Calu3 (cell line): Measurements from ENCODE around the gene REM2. TPM values are rescaled to one million over a fixed set of nuclear protein-coding genes. Genes with fewer than 3 reads are reported as not detected.

Experiments
- BruUV-seq: library from RNA; stranded (reverse); fragments of 400-500 nt; replicated peaks from 2 replicates; lab custom pipeline; 2021; lab: Mats Ljungman, UMichigan
- CTCF ChIA-PET: fragments of 300-600 bp; sonication (Branson Sonifier 250); formaldehyde crosslinking; loops from one replicate; lab custom pipeline; 2022; ENCODE audit warnings: antibody characterized with exemption; lab: Charles Lee
- DNase-seq: peaks from one replicate; pipeline ENCODE4 v3.0.0; 2022
- H3K27ac Mint-ChIP-seq: one replicate; pipeline ENCODE4 v1.8.0; 2022; ENCODE audit warnings: mixed read lengths; ENCODE audit not compliant: unreplicated experiment
- H3K27me3 Mint-ChIP-seq: one replicate; pipeline ENCODE4 v1.8.0; 2022; ENCODE audit warnings: mixed read lengths; ENCODE audit not compliant: unreplicated experiment
- H3K36me3 Mint-ChIP-seq: one replicate; pipeline ENCODE4 v1.8.0; 2022; ENCODE audit warnings: mild to moderate bottlenecking, moderate library complexity, mixed read lengths; ENCODE audit not compliant: insufficient read depth, unreplicated experiment
- H3K4me1 Mint-ChIP-seq: one replicate; pipeline ENCODE4 v1.8.0; 2022; ENCODE audit warnings: mild to moderate bottlenecking, low read depth, mixed read lengths; ENCODE audit not compliant: unreplicated experiment
- H3K4me3 Mint-ChIP-seq: one replicate; pipeline ENCODE4 v1.8.0; 2022; ENCODE audit warnings: mild to moderate bottlenecking, low read depth, moderate library complexity, mixed read lengths; ENCODE audit not compliant: unreplicated experiment
- H3K9me3 Mint-ChIP-seq: one replicate; pipeline ENCODE4 v1.8.0; 2022; ENCODE audit warnings: low read depth, mixed read lengths; ENCODE audit not compliant: unreplicated experiment
- intact Hi-C: fragments of 100-400 bp; cut with micrococcal nuclease; formaldehyde crosslinking; loops from one replicate; pipeline ENCODE4 v1.10.0; 2022; ENCODE audit not compliant: unreplicated experiment
- total RNA-seq: library from RNA; stranded (reverse); gene quantifications from 2 replicates; pipeline ENCODE4 v1.2.3, GENCODE V29; 2022
- TF ChIP-seq, protein P1 (sequence below): fragments of 200-600 bp; IDR thresholded peaks from one replicate; pipeline ENCODE4 v1.8.0; 2022; ENCODE audit warnings: antibody characterized with exemption; ENCODE audit not compliant: unreplicated experiment

The REM2 gene
- total RNA-seq, 1 experiment from 2014 or later: 0.85 TPM

DNA sequence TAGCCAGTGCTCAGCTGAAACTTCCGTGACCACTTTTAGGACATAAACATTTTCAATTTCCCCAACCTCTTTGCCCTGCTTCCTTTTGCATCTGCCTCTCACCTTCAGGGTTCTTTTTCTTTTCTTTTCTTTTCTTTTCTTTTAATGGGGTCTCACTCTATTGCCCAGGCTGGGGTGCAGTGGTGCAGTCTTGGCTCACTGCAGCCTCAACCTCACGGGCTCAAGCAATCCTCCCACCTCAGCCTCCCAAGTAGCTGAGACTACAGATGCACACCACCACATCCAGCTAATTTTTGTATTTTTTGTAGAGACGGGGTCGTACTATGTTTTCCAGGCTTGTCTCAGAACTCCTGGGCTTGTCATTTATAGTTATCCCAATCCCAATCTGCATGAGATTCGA lies 16.1 kb upstream of the REM2 start:
- BruUV-seq: no TSS peak

DNA sequence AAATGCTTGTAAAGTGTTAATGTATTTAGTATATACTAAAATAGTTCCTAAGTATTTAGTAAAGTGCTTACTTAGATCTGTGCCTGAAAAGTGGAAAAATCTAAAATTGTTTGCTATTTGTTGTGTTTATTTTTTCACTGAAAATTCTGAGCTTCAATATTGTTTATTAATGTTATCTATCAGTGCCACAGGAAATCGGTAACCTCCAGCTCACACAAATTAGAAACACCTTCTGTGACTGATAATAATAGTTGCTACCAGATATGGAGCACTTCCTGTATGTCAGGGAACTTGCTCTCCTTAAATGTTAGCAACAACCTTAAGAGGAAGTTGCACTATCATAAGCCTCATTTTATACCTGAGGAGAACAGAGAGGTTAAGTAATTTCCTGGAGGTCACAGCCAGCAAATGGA lies 12.2 kb upstream of the REM2 start:
- H3K27ac Mint-ChIP-seq: peak overlapping the region; percentile 92

More for the DNA sequence above, 16.1 kb upstream of the REM2 start:
- Mint-ChIP-seq H3K9me3 (no peaks in the 10 kb centered on the region), H3K27ac (peak overlapping the region; percentile 12), H3K36me3 (peaks cover 12% of the 10 kb centered on the region), H3K4me3 (no peak overlapping the region), H3K4me1 (peaks cover 11% of the 10 kb centered on the region), H3K27me3 (no peaks in the 10 kb centered on the region)
- DNase-seq: no peak
- intact Hi-C loops: no loop called here
- CTCF ChIA-PET: no interaction called here
- TF ChIP-seq, protein P1, sequence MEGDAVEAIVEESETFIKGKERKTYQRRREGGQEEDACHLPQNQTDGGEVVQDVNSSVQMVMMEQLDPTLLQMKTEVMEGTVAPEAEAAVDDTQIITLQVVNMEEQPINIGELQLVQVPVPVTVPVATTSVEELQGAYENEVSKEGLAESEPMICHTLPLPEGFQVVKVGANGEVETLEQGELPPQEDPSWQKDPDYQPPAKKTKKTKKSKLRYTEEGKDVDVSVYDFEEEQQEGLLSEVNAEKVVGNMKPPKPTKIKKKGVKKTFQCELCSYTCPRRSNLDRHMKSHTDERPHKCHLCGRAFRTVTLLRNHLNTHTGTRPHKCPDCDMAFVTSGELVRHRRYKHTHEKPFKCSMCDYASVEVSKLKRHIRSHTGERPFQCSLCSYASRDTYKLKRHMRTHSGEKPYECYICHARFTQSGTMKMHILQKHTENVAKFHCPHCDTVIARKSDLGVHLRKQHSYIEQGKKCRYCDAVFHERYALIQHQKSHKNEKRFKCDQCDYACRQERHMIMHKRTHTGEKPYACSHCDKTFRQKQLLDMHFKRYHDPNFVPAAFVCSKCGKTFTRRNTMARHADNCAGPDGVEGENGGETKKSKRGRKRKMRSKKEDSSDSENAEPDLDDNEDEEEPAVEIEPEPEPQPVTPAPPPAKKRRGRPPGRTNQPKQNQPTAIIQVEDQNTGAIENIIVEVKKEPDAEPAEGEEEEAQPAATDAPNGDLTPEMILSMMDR: no peak

DNA sequence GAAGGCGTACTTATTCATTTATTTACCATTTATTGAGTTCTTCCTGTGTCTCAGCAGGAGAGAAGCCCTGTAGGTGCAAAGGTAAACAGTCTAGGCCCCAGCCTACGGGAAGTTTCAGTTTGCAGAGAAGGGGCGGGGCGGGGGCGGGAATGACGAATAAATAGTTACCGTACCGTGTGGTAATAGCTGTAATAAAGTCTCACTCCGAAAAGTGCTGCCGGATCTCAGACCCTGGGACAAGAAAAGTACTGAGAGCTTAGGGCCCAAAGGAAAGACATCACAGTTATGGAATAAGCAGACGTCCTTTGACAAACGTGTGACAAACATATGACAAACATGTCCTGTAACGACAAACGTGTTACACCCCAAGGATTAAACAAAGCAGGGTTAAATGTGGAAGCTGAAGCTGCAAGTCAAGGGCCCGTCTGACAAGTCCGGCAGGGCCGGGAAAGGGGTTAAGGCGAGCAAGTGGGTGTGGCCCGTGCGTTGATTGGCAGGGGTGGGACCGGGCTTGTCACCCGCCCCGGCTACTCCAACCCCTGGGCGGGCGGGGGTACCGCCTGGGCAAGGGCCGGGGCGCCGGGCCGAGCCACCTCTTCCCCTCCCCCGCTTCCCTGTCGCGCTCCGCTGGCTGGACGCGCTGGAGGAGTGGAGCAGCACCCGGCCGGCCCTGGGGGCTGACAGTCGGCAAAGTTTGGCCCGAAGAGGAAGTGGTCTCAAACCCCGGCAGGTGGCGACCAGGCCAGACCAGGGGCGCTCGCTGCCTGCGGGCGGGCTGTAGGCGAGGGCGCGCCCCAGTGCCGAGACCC lies 11.6 kb upstream of the REM2 start, which contains the start of gene LRP10:
LRP10 (plus strand) TSS at position 517 of the 809 bp plus-strand sequence. CDS start 564 bp downstream, outside the sequence.
- Mint-ChIP-seq H3K9me3 (no peaks in the 10 kb centered on the region), H3K27ac (peak within 1 kb of the TSS; percentile 92), H3K4me1 (peaks cover 16% of the 10 kb centered on the region), H3K27me3 (no peaks in the 10 kb centered on the region), H3K4me3 (peak within 1 kb of the TSS; percentile 80), H3K36me3 (peaks cover 36% of the 10 kb centered on the region)
- intact Hi-C loops: loop anchor here (1.0 kb wide), 1 partner anchor 29 kb away; no protein-coding TSS in a partner anchor
- CTCF ChIA-PET: interaction anchor here (0.8 to 2.2 kb wide), 9 partner anchors 11 to 282 kb away, joined by 3 to 9 read pairs (median 4); partner anchors contain the start of genes DAD1 and OXA1L
- DNase-seq: peak; percentile 95
- no TSS peak for BruUV-seq
- TF ChIP-seq, protein P1: no peak

More for the DNA sequence above, 12.2 kb upstream of the REM2 start:
- Mint-ChIP-seq H3K4me1 (peaks cover 19% of the 10 kb centered on the region), H3K4me3 (peak overlapping the region; percentile 80), H3K9me3 (no peaks in the 10 kb centered on the region), H3K36me3 (peaks cover 36% of the 10 kb centered on the region), H3K27me3 (no peaks in the 10 kb centered on the region)
- BruUV-seq: TSS peak; percentile 48
- TF ChIP-seq, protein P1: no peak
- intact Hi-C loops: no loop called here
- DNase-seq: no peak
- CTCF ChIA-PET: interaction anchor here (0.8 to 1.9 kb wide), 7 partner anchors 11 to 281 kb away, joined by 3 to 9 read pairs (median 4); partner anchors contain the start of genes DAD1 and OXA1L

DNA sequence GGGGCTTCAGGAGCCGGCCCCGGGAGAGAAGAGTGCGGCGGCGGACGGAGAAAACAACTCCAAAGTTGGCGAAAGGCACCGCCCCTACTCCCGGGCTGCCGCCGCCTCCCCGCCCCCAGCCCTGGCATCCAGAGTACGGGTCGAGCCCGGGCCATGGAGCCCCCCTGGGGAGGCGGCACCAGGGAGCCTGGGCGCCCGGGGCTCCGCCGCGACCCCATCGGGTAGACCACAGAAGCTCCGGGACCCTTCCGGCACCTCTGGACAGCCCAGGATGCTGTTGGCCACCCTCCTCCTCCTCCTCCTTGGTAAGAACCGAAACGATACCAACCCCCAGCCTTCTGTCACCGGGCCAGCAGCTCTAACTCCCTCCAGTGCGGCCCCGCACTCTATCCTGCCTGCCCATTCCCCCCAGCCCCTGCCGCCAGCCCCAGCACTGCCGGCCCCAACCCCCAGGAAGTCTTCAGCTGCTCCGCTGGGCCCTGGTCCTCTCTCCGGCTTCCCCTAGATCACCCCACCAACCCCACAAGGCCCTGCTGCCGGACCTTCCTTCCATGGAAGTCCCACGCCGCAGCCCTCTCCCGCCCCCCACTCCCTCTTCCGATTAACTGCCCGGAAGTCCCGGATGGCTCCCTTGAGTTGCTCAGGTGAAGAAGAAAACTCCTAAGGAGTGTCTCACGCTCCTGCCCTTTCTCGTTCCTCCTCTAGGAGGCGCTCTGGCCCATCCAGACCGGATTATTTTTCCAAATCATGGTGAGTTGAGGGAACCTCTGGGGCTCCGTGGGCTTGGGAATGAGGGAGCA lies 10.8 kb upstream of the REM2 start:
- intact Hi-C loops: loop anchor here (1.0 kb wide), 1 partner anchor 28 kb away; no protein-coding TSS in a partner anchor
- Mint-ChIP-seq H3K4me1 (peaks cover 8% of the 10 kb centered on the region), H3K4me3 (peak overlapping the region; percentile 80), H3K36me3 (peaks cover 41% of the 10 kb centered on the region), H3K27ac (peak overlapping the region; percentile 73), H3K9me3 (no peaks in the 10 kb centered on the region), H3K27me3 (no peaks in the 10 kb centered on the region)
- DNase-seq: peak; percentile 86
- TF ChIP-seq, protein P1: peak; percentile 62
- CTCF ChIA-PET: interaction anchor here (0.6 to 2.2 kb wide), 6 partner anchors 12 to 538 kb away, joined by 3 to 6 read pairs (median 4); no protein-coding TSS in a partner anchor
- TSS peak; percentile 37 for BruUV-seq
